ENCODE results near the gene ZFPM1.
"Not testable (repeated sequence)": the region's sequence is repeated elsewhere in the genome, so short reads cannot be mapped to it uniquely, and the experiment has no call there.

The ZFPM1 gene

DNA sequence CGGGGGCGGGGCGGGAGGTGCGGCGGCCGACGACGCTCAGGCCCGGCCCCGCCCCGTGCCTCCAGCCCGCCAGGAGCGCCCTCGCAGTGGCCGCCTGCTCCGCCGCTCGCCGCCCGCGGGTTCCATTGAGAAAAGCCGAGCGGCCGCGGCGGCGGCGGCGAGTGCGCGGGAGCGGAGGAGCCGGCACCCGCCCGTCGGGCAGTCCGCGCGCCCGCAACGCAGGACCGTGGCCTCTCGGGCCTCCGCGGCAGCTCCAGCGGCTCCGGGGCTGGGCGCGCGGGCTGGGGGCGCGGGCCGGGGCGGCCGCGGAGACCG is at the start of gene ZFPM1:
TSS of gene ZFPM1 (plus strand) at position 64 of the 315 bp plus-strand sequence. CDS start 359 bp downstream, outside the sequence.
- DNase-seq = no peak

DNA sequence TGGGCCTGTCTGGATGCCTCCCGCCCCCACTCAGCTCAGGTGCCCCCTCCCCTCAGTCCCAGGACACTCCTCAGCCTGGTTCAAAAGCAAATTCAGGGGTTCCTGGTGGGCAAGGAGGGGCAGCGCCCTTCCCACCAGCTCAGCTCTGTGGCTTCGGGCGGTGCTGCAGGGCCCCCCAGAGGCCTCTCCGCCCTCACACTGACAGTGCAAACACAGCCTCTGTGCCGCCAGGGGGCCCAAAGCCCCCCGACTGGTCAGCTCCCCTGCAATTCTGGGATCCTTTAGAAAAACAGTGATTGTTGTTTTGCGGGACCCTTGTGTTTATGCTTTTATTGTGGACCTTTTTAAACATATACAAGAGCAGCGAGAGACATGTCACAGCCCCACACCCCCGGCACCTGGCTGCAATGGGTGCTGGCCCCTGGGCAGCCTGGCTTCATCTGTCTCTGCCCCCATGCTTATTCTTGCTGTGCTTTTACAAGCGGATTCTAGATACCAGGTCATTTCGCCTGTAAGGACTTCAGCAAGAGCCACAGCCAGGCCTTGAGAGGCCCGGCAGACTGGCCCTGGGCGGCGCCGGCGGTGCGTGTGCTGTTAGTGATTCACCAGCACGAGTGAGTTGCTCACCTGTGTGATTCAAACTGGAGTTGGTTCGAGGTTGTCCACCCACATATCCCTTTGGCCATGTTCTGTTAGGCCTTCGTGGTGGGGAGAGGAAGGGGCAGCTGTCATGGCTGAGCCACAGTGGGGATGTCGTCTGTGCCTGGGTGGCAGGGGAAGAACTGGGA is 49.1 kb upstream of the ZFPM1 start:
- no peak for DNase-seq

DNA sequence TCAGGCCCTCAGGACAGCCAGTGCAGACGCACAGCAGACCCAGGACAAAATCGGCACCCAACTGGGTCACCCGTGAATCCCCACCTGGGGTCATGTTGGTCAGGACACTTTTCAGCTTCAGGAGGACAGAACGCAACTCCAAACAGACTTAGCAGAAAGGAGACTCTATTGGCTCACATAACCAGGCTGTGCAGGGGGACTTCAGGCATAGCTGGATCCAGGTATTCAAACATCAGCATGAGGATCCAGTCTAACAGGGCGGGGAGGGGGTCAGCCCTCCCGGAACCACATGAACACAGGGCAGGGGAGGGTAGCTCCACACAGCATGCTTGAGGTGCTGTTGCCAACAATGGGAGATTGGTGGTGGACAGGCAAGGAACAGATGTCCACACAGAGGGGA is 48.3 kb upstream of the ZFPM1 start:
- DNase-seq = no peak

DNA sequence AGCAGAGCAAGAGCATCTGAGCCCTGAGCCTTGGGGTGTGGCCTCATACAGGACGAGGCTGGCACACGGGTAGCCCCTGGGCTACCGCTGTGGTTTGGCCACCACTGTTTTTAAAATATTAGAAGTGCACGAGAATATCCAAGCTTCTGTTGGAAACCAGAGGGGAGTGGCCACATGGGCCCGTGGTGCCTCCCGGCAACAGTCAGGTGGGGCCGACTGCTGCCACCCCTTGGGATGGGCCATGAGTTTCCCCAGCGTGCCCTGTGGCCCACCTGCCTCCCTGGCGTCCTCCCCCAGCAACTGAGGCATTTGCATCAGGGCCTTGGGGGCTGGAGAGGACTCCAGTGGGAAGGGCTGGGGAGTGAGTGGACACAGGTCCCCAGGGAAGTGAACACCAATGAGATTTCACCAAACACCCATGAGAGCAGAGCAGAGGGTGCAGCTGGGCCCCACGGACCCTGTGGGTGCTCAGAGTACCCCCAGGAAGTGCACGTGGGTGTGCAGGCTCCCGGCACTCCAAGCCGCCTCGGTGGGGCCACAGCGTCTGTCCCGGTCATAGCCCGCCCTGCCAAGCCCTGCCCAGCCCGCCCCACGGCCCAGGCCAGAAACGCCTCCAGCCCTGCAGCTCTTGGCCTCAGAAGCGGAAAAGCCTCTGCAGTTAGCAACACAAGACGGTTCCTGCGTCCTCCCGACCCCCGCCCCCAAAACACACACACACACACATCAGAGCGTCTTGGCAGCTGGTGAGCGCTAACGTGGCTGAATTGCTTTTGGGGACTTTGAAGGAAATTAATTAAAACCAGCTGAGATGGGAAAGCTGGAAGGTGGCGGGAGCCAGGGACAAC is 47.6 kb upstream of the ZFPM1 start:
- no peak for DNase-seq

DNA sequence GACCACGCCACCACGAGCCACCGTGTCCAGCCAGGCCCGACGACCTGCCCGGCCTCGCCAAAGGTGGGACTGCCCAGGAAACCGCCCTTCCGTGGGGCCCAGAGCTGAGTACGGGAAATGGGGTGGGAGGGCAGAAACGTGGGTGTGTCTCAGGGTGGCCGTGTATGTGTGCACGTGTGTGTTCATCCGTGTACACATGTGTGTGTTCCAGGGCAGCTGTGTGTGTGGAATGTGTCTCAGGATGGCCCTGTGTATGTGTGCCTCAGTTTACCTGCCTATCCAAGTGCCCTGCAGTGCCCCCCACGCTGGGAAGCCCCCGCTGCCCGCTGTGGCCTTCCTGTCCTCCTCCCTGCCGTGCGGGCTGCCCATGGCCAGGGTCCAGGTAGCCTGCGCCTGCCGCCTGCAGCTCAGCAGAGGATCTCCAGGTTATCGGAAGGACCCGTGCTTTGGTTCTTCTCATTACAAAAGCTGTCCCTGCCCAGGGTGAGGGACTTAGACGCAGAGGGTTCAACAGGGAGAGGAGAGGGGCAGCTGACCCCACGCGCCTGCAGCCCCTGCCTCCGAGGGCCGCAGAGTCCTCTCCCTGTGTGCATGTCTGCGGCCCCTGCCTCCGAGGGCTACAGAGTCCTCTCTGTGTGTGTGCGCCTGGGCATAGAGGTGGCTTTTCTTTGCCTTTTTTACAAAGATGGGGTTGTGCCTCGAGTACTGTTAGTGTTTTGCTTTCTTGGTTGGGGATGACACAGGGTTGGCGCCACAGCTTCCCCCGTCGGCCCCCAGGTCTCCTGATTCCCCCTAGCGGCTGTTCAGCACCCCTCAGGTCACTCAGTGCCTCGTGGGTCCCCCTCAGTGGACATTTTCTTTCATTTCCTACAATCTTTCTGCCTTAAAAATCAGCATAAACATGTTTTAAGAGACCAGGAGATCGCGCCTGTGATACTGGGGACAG is 46.7 kb upstream of the ZFPM1 start:
- DNase-seq = no peak

DNA sequence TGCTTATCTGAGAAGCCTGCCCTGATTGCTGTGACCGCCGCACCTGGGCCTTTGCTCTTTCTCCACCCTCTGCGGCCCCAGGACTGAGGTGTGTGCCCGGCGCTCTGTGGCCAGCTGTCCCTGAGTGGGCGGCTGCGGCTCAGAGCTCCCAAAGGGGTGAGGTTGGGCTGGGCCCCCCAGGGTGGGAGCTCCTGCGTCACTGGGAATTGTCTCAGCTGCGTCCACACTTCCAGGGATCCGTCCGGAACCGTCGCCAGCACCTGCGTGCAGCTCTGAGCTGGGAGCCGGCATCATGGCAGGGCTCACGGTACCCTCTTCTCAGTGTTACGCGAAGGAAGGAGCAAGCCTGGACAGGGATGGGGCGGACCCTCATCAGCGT is 46.0 kb upstream of the ZFPM1 start:
- no peak for DNase-seq

DNA sequence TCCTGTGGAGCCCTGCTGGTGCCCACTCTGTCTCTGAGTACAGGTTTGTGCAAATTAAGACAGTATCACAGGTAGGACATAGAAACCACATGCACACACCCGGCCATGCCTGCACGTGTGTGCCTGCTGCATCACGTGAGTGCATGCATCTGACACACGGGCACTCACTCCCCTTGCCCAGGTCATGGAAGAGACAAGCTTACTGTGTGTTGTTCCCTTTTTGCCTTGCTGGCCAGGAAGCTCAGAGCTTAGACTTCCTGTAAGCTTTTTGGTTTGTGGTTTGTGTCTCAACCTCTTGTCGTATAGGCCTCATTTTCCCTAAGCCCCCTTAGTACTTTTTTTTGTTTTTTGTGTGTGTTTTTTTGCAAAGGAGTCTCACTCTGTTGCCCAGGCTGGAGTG is 45.3 kb upstream of the ZFPM1 start:
- DNase-seq = no peak

DNA sequence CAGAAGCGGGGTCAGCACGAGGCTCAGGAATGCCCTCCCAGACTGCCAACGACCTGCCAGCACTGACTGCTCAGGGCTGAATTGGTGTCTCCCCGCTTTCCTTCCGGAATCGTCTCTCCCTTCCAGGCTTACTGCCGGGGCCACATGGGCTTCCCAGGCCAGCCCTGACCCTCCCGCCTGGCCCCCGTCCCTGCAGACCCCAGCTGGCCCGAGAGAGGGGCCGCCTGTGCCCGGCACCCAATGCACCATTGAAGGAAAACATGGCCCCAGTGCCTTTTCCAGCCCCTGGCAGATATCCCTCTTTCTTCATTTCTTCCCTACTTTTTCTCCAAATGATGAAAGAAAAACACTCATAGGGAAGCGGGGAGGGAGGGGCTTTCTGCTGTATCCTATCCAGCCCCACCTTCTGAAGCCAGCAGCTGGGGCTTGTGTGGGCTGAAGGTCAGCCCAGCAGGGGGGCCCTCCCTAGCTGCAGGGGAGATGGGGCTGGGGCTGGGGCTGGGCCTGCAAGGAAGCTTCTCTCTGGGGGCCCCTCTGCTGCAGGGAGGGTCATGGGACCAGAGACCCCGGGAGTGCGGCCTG is 44.4 kb upstream of the ZFPM1 start:
- DNase-seq = no peak

DNA sequence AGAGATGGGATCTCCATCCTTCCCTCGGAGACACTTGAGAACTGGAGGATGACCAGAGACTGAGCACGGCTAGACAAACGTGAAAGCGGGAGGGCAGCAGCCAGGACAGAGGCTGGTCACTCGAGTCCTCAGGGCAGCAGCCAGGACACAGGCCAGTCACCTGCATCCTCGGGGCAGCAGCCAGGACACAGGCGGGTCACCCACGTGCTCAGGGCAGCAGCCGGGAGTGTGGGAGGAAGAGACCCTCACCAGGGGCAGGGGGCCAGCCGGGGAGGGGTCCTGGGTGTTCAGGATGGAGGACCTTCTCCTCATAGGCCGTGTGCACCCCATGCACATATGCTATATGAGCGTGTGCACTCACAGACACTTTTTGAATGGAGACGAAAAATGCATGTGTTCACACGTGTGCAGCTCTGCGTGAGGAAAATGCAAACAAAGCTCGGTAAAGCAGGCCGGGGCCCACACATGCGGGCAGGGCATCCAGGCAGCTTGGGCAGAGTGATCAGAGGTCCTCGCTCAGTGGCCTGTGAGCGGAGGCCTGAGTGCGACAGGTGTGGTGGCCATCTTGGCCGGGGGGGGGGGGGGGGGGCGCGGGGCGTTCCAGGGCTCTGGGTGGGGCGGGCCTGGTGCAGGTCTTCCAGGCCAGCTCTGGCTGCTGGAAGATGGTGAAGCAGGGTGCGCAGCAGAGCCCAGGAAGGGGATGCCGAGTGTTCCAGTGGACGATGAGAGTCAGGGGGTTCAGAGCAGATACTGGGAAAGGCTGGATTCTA is 43.6 kb upstream of the ZFPM1 start:
- DNase-seq = no peak

DNA sequence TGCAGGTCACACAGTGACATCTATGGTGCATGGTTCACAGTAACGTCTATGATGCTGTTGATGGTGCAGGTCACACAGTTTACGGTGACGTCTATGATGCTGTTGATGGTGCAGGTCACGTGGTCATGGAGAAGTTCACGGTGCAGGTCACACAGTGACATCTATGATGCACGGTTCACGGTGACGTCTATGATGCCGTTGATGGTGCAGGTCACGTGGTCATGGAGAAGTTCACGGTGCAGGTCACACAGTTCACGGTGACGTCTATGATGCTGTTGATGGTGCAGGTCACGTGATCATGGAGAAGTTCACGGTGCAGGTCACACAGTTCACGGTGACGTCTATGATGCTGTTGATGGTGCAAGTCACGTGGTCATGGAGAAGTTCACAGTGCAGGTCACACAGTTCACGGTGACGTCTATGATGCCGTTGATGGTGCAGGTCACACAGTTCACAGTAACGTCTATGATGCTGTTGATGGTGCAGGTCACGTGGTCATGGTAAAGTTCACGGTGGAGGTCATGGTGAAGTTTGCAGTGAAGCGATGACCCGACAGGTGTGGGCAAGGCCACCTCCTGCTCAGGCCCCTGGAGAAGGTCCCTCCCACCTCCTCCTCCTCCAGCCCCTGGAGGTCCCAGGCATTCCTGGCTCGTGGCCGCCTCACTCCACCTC is 42.6 kb upstream of the ZFPM1 start:
- not testable (repeated sequence) for DNase-seq

DNA sequence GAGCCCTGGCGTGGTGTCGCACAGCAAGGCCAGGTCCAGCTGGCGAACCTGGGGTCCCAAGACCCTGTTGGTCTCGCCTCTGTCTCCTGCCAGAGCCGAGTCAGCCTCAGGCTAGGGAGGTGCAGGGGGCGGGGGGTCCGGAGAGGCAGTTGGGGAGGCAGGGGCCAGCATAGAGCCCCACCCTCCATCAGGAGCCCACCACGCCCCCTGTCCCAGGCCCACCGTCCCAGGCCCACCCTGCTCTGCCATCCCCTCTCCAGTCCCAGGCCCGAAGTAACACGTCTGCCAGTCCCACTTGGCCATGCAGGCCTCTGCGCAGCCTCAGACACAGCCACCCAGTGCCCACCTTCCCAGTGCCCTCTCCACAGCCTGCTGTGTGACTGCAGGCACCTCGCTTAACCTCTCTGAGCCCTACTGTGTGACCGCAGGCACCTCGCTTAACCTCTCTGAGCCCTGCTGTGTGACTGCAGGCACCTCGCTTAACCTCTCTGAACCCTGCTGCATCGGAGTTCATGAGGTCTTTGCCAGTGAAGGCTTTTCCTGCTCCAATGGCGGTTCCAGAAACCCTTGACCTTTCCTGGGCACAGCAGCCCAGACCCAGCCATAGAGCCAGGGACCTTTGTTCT is 41.0 kb upstream of the ZFPM1 start:
- no peak for DNase-seq

DNA sequence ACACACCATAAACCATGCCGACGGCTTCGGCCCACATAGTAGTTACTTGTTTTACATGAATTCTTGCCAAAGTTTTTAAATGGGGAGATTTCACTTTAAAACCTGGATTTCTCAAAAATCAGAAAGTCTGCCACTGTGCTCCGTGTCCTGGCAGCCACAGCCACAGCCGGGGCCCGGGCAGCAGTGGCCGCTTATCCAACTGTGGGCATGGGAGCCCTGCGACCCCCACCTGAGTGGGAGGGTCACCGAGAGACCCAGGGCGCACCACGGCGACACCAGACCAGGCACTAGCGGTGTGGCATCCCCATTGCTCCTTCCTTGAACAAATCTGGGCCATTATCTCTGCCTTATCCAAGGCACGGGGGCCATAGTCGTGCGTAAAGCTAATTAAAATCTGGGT is 40.3 kb upstream of the ZFPM1 start:
- DNase-seq = no peak

DNA sequence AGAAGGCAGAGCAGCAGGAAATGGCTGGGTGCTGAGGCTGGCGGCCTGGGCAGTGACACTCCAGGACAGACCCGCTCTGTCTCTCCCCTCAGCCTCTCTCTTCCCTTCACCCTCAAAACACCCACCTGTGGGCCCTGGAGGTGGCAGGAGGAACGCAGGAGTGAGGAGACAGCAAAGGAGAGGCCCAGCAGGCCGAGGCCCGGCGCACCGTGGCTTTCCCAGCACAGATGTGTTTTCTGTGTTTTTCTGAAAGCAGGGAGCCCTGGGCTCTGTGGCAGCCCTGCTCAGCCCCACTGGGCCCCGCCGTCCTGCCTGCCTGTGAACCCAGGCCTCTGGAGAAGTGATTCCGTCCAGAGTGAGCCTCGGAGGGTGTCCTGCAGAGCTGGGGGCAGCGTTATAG is 39.8 kb upstream of the ZFPM1 start:
- no peak for DNase-seq

DNA sequence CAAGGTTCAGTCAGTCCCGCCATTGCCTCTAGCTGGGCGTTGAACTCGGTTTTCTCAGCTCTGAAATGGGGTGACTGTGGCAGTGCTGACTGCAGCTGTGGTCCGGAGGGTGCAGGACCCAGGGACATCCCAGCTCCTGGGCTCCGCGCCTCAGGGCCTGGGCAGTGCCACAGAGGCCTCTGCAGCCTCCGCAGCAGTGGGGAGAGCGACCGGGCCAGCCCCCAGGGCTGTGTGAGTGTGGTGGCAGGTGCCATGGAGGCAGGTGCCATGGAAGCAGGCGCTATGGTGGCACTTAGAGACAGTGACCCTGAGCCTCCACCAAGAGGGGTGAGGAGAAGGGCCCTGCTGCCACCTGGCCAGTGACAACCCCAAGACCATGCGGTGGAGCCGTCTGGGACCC is 39.4 kb upstream of the ZFPM1 start:
- no peak for DNase-seq

DNA sequence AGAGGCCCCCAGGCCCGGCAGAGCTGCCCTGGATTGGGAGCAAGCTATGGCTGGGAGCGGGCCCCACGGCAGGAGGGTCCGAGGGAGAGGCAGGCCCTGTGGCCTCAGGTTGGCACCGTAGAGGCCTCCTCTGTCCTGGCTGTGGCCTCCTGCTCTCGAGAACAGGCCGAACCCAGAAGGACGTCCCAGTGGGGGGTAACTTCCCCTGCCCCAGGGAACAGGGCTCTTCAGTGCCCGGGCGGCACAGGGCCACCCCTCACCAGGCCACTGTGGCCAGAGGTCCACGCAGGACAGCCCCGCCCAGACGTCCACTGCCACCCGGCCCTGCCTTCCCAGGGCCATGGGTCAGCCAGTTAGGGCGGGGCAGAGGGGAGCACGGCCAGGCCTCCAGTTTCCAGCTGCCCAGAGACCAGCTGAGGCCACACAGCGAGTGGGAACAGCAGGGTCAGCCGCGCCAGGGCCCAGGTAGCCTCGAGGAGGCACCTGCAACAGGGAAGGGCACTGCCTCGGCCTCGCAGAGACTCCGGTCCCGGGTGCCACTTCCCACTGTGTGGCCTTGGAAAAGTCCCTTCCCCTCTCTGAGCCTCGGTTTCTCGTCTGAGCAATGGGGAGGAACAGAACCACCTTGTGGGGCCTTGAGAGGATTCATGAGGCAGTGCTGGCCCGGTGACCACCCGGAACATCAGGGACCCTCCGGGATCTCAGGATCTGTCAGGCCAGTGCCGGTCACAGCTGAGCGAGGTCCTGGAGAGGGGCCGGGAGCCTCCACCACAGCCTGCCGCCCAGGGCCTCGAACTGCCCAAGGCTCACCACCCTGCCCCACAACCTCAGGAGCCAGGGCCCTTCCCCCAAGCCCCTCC is 38.3 kb upstream of the ZFPM1 start:
- DNase-seq = no peak

DNA sequence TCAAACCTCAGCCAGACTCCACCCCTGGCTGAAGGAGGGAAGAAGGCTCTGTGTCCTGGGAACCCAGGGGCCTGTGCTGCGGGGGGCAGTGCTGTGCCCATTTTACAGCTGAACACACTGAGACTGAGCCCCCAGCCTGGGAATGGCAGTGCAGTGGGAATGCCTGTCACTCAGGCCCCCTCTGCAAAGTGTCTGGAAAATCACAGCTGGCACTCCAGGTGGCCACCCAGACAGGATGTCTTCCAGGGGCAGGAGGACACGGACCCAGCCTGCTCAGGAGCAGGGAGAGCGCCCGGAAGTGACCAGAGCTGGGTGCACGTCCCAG is 37.7 kb upstream of the ZFPM1 start:
- DNase-seq = no peak

DNA sequence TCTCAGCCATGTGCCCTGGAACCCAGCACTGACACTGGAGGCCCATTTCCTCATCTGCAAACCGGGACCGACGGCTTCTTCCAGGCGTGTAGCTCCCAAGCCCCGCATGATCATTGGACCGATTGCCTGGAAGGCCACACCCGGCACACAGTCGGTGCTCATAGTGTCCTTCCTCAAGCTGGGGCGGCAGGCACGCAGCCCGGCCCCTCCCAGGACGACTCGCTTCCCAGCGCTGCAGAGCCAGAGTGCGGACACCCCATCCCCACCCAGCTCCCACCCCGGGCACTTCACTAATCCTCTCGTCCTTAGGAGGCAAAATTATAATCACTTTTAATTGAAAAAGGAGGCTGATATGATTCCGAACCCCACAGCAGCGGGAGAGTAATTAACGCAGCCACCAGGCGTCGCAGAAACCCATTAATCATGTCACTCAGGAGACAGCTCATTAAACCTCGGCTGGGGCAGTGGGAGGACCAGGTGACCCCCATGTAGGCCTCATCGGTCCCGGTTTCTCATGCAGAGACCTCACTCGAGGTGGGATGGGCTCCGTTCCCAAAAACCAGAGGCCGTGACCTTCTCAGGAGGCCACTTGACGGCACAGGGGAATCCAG is 37.3 kb upstream of the ZFPM1 start:
- no peak for DNase-seq

DNA sequence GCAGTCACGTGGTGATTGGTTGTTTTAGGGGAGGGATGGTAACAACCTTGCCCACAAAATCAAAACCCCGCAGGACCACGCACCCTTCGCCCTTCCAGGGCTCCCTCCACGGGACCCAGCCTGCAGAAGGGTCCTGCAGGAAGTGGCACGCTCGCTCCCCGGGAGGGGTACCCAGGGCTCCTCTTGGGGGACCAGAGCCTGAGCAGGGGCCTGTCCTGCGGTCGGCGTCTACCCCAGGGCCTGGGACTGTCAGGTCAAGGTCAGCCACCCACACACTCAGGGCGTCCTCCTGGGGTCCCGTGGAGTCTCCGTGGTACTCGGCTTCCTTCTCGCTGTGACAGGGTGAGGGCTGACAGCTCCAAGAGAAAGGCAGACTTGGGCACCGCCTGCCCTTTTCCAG is 36.4 kb upstream of the ZFPM1 start:
- no peak for DNase-seq

DNA sequence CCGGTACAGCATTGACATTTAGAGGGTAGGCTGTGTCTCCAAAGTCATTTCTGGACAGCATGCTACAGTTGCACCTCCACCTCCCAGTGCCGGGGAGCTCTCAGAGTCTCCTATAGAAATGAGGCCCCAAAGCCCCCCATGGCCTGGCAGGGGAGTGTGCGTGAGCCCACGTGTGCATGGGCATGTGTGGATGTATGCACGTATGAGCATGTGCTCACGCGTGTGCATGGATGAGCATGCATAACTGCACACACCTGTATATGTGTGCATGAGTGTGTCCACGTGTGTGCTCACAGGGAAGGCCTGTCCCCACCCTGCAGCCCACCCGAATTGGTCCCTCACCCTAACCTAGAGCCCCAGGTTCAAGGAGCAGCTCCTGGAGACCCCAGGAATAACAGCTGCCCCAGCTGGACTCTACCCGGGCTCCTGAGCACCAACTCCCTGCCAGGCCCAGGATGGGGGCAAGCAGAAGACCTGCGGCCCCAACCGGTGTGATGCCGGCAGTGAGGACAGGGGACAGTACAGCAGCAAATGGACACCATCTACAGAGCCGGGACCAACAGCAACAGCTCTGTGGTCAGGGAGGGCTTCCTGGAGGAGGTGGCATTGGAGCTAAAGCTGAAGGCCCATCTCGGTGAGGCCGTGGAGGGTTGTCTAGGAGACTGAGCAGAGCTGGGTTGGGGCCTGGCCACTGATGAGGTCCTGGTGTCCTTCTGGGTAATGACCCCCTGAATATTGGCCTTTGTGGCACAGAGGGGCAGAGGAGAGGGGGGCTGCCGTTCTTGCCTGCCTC is 35.2 kb upstream of the ZFPM1 start:
- DNase-seq = no peak
